Measurements from ENCODE around the gene CD7.

The CD7 gene

DNA sequence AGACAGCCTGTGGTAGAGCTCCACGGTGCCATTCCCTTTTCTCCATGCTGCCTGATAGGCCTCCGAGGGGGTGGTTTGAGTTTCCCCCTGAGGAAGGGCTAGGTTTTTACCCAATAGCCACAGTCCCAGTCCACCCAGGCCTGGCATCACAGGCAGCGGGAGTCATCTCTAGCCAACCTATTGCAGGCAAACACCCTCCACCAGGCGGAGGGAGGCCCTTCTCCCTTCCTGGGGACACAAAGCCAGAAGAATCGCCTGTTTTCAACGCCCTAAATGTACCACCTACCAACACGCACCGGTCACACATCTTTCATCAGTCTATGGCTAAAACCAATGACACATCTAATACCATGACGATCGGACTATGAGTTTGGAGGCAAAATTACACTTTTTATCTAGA lies 51.3 kb downstream of the CD7 start:
- no peak for DNase-seq (ENCODE audit: extremely low read depth in 1 of 2, low read depth in 1 of 2)

Data from stimulated activated CD8-positive, alpha-beta memory T cell treated with anti-CD3 and anti-CD28 coated beads, Interleukin-7, amount 100 ng/mL, for 48 hours (primary cell).